ENCODE results near the gene PRR23E.

Gene PRR23E
- total RNA-seq = 0 reads per million in 9 experiments

- Mint-ChIP-seq H3K4me3 (no peak within 1 kb of the TSS), H3K27ac (no peak within 1 kb of the TSS), H3K4me1 (ENCODE audit: low read depth in 2 of 2) (no peaks in the 10 kb centered on the region), H3K36me3 (ENCODE audit: insufficient read depth) (no peaks in the 10 kb centered on the region), H3K27me3 (peaks cover 25 to 48% of the 10 kb centered on the region in 2 donors), H3K9me3 (peaks cover 0 to 2% of the 10 kb centered on the region in 2 donors)
- DNase-seq (no peak), ATAC-seq (replicated peaks) (no peak)
Measured at GRCh38 chr3:127192576-127193232, at the start of gene PRR23E. Gene PRR23E (plus strand): TSS chr3:127193131. CDS start chr3:127196686, 3,555 bp downstream.

GRCh38 chr3:127143172-127143571, 49.8 kb upstream of the PRR23E start:
- peaks cover 0 to 3% of the 10 kb centered on the region in 2 donors for H3K9me3 Mint-ChIP-seq
- peaks cover 11 to 34% of the 10 kb centered on the region in 2 donors for H3K27me3 Mint-ChIP-seq
- no peak overlapping the region for H3K4me3 Mint-ChIP-seq
- no peaks in the 10 kb centered on the region for H3K36me3 Mint-ChIP-seq (ENCODE audit: insufficient read depth)
- no peak for DNase-seq
- H3K4me1 Mint-ChIP-seq (ENCODE audit: low read depth in 2 of 2) = no peaks in the 10 kb centered on the region
- ATAC-seq (replicated peaks) = no peak
- H3K27ac Mint-ChIP-seq = no peak overlapping the region

- peaks cover 9 to 31% of the 10 kb centered on the region in 2 donors for H3K27me3 Mint-ChIP-seq
- DNase-seq (no peak), ATAC-seq (replicated peaks) (no peak)
- no peak overlapping the region for H3K4me3 Mint-ChIP-seq
- no peaks in the 10 kb centered on the region for H3K36me3 Mint-ChIP-seq (ENCODE audit: insufficient read depth)
- H3K4me1 Mint-ChIP-seq (ENCODE audit: low read depth in 2 of 2) = peaks cover 0 to 3% of the 10 kb centered on the region in 2 donors
- peaks cover 0 to 3% of the 10 kb centered on the region in 2 donors for H3K9me3 Mint-ChIP-seq
- no peak overlapping the region for H3K27ac Mint-ChIP-seq
Measured at GRCh38 chr3:127144631-127145030, 48.3 kb upstream of the PRR23E start.

- DNase-seq (no peak), ATAC-seq (replicated peaks) (no peak)
- no peaks in the 10 kb centered on the region for H3K36me3 Mint-ChIP-seq (ENCODE audit: insufficient read depth)
- H3K4me3 Mint-ChIP-seq = no peak overlapping the region
- H3K4me1 Mint-ChIP-seq (ENCODE audit: low read depth in 2 of 2) = peaks cover 0 to 3% of the 10 kb centered on the region in 2 donors
- H3K27me3 Mint-ChIP-seq = peaks cover 10 to 25% of the 10 kb centered on the region in 2 donors
- no peak overlapping the region for H3K27ac Mint-ChIP-seq
- H3K9me3 Mint-ChIP-seq = peaks cover 0 to 3% of the 10 kb centered on the region in 2 donors
Measured at GRCh38 chr3:127145266-127145665, 47.7 kb upstream of the PRR23E start.

- Mint-ChIP-seq H3K4me3 (no peak overlapping the region), H3K36me3 (ENCODE audit: insufficient read depth) (no peaks in the 10 kb centered on the region), H3K9me3 (peaks cover 0 to 3% of the 10 kb centered on the region in 2 donors), H3K27ac (no peak overlapping the region), H3K27me3 (peaks cover 10 to 23% of the 10 kb centered on the region in 2 donors), H3K4me1 (ENCODE audit: low read depth in 2 of 2) (peaks cover 0 to 3% of the 10 kb centered on the region in 2 donors)
- DNase-seq (no peak), ATAC-seq (replicated peaks) (no peak)
Measured at GRCh38 chr3:127147291-127147885, 45.5 kb upstream of the PRR23E start.

GRCh38 chr3:127149621-127150310, 43.2 kb upstream of the PRR23E start:
- ATAC-seq (replicated peaks) (no peak), DNase-seq (no peak)
- Mint-ChIP-seq H3K27ac (no peak overlapping the region), H3K4me3 (no peak overlapping the region), H3K27me3 (peaks cover 10 to 23% of the 10 kb centered on the region in 2 donors), H3K4me1 (ENCODE audit: low read depth in 2 of 2) (peaks cover 0 to 3% of the 10 kb centered on the region in 2 donors), H3K36me3 (ENCODE audit: insufficient read depth) (no peaks in the 10 kb centered on the region), H3K9me3 (no peaks in the 10 kb centered on the region)

- Mint-ChIP-seq H3K4me3 (no peak overlapping the region), H3K27me3 (peaks cover 10 to 23% of the 10 kb centered on the region in 2 donors), H3K4me1 (ENCODE audit: low read depth in 2 of 2) (peaks cover 0 to 3% of the 10 kb centered on the region in 2 donors), H3K9me3 (no peaks in the 10 kb centered on the region), H3K36me3 (ENCODE audit: insufficient read depth) (no peaks in the 10 kb centered on the region), H3K27ac (no peak overlapping the region)
- DNase-seq (no peak), ATAC-seq (replicated peaks) (no peak)
Measured at GRCh38 chr3:127150513-127151250, 42.2 kb upstream of the PRR23E start.

- peaks cover 0 to 3% of the 10 kb centered on the region in 2 donors for H3K4me1 Mint-ChIP-seq (ENCODE audit: low read depth in 2 of 2)
Measured at GRCh38 chr3:127151251-127151564, 41.7 kb upstream of the PRR23E start.

GRCh38 chr3:127151992-127152650, 40.8 kb upstream of the PRR23E start:
- DNase-seq (no peak), ATAC-seq (replicated peaks) (no peak)
- H3K4me1 Mint-ChIP-seq (ENCODE audit: low read depth in 2 of 2) = peaks cover 0 to 3% of the 10 kb centered on the region in 2 donors
- no peaks in the 10 kb centered on the region for H3K9me3 Mint-ChIP-seq
- no peak overlapping the region for H3K27ac Mint-ChIP-seq
- H3K36me3 Mint-ChIP-seq (ENCODE audit: insufficient read depth) = no peaks in the 10 kb centered on the region
- H3K27me3 Mint-ChIP-seq = peaks cover 10 to 22% of the 10 kb centered on the region in 2 donors
- no peak overlapping the region for H3K4me3 Mint-ChIP-seq

More at GRCh38 chr3:127151251-127151564, 41.7 kb upstream of the PRR23E start:
- Mint-ChIP-seq H3K4me3 (no peak overlapping the region), H3K36me3 (ENCODE audit: insufficient read depth) (no peaks in the 10 kb centered on the region), H3K27me3 (peaks cover 10 to 23% of the 10 kb centered on the region in 2 donors), H3K9me3 (no peaks in the 10 kb centered on the region), H3K27ac (no peak overlapping the region)
- no peak for ATAC-seq (replicated peaks)
- no peak for DNase-seq

- Mint-ChIP-seq H3K4me3 (no peak overlapping the region), H3K27ac (no peak overlapping the region), H3K27me3 (peaks cover 10 to 15% of the 10 kb centered on the region in 2 donors), H3K36me3 (ENCODE audit: insufficient read depth) (no peaks in the 10 kb centered on the region), H3K9me3 (no peaks in the 10 kb centered on the region), H3K4me1 (ENCODE audit: low read depth in 2 of 2) (peaks cover 0 to 3% of the 10 kb centered on the region in 2 donors)
- no peak for ATAC-seq (replicated peaks)
- no peak for DNase-seq
Measured at GRCh38 chr3:127152684-127153505, 40.0 kb upstream of the PRR23E start.

GRCh38 chr3:127153506-127153815, 39.5 kb upstream of the PRR23E start:
- Mint-ChIP-seq H3K4me3 (no peak overlapping the region), H3K4me1 (ENCODE audit: low read depth in 2 of 2) (peaks cover 0 to 3% of the 10 kb centered on the region in 2 donors), H3K27me3 (peaks cover 9 to 10% of the 10 kb centered on the region in 2 donors), H3K36me3 (ENCODE audit: insufficient read depth) (no peaks in the 10 kb centered on the region), H3K9me3 (no peaks in the 10 kb centered on the region), H3K27ac (no peak overlapping the region)
- DNase-seq (no peak), ATAC-seq (replicated peaks) (no peak)

GRCh38 chr3:127156338-127157050, 36.4 kb upstream of the PRR23E start:
- no peaks in the 10 kb centered on the region for H3K9me3 Mint-ChIP-seq
- H3K4me3 Mint-ChIP-seq = no peak overlapping the region
- DNase-seq (no peak), ATAC-seq (replicated peaks) (no peak)
- H3K36me3 Mint-ChIP-seq (ENCODE audit: insufficient read depth) = no peaks in the 10 kb centered on the region
- no peak overlapping the region for H3K27ac Mint-ChIP-seq
- no peaks in the 10 kb centered on the region for H3K4me1 Mint-ChIP-seq (ENCODE audit: low read depth in 2 of 2)
- H3K27me3 Mint-ChIP-seq = no peaks in the 10 kb centered on the region
